HL-60 (cell line): Measurements from ENCODE around the gene MYBPH.

ENCODE experiments used
- GABPA ChIP-seq: IDR thresholded peaks from 2 replicates; pipeline ENCODE4 v1.6.1; 2012; ENCODE audit warnings: low read depth
- POLR2AphosphoS5 ChIP-seq: IDR thresholded peaks from 2 replicates; pipeline ENCODE4 v1.6.1; 2012; ENCODE audit warnings: low read depth
- TF ChIP-seq, protein P1 (sequence below): IDR thresholded peaks from one replicate; pipeline ENCODE4 v1.5.1; 2011; ENCODE audit warnings: low read length, control low read depth, inconsistent platforms; ENCODE audit not compliant: insufficient read depth

DNA sequence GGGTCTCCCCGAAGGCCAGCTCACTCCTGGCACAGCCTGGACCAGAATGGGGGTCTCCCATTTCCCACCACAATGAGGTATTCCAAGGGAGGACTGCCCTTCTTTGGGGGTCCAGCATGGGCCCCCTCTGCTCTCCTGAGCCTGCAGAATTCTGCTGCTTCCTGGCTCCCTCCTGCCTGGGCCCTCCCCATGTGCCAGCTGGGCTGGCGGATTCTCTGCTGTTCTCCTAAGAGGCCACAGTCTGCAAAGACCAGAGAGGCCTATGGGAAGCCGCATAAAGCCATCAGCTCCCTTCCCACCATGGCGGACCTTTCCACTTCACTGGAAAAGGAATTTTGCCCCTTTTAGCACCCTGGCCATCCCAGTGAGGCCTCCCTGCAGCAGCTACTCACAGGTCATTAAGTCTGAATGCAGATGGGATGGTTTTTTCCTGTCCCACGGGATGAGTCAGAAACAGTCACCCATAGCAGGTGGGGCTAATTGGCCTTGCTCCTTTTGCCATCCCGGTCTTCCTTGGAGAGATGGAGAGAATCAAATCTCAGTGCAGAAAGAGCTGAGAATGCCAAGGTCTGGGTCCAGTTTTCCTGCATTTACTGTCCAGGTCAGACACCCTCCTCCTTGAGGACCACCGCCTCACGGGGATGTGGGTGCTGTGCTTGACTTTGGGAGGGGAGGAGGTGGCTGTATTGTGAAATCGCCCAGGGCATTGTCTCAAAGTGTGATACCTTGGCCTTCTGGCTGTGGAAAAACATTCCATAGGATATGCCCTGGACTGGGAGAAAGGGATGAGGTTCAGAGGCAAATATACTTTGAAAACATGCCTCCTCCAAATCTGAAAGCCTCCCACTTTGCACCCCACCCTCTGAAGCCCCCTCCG lies 23.2 kb downstream of the MYBPH start:
- TF ChIP-seq GABPA (no peak), POLR2AphosphoS5 (no peak)
- TF ChIP-seq, protein P1, sequence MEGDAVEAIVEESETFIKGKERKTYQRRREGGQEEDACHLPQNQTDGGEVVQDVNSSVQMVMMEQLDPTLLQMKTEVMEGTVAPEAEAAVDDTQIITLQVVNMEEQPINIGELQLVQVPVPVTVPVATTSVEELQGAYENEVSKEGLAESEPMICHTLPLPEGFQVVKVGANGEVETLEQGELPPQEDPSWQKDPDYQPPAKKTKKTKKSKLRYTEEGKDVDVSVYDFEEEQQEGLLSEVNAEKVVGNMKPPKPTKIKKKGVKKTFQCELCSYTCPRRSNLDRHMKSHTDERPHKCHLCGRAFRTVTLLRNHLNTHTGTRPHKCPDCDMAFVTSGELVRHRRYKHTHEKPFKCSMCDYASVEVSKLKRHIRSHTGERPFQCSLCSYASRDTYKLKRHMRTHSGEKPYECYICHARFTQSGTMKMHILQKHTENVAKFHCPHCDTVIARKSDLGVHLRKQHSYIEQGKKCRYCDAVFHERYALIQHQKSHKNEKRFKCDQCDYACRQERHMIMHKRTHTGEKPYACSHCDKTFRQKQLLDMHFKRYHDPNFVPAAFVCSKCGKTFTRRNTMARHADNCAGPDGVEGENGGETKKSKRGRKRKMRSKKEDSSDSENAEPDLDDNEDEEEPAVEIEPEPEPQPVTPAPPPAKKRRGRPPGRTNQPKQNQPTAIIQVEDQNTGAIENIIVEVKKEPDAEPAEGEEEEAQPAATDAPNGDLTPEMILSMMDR: no peak
